HepG2 (cell line): ENCODE measurements around the gene GPR139. TPM values are rescaled to one million over a fixed set of nuclear protein-coding genes. Genes with fewer than 3 reads are reported as not detected.

Source experiments
- KDM5A ChIP-seq: fragments of 200-600 bp; sonication (generic); IDR thresholded peaks from 2 replicates; pipeline ENCODE4 v1.7.0; 2018; ENCODE audit warnings: antibody characterized with exemption, mild to moderate bottlenecking, low read length, borderline replicate concordance
- RAD21 ChIP-seq: fragments of 450-650 bp; formaldehyde crosslinking; IDR thresholded peaks from 2 replicates; pipeline ENCODE4 v1.5.0; 2020; ENCODE audit warnings: mild to moderate bottlenecking
- SCMH1 ChIP-seq: sonication (generic); formaldehyde crosslinking; IDR thresholded peaks from 2 replicates; pipeline ENCODE4 v1.9.0; 2021; ENCODE audit warnings: missing genetic modification reagents, mild to moderate bottlenecking, borderline replicate concordance
- YEATS2 ChIP-seq: sonication (generic); formaldehyde crosslinking; IDR thresholded peaks from 2 replicates; pipeline ENCODE4 v1.4.0; 2020; ENCODE audit warnings: missing genetic modification reagents, borderline replicate concordance
- ZC3H13 ChIP-seq: sonication (generic); formaldehyde crosslinking; IDR thresholded peaks from 2 replicates; pipeline ENCODE4 v1.8.1; 2023; ENCODE audit warnings: mild to moderate bottlenecking, missing genetic modification reagents, moderate library complexity
- ZFP1 ChIP-seq: IDR thresholded peaks from 2 replicates; pipeline ENCODE4 v1.6.1; 2016
- ZFP90 ChIP-seq: sonication (generic); formaldehyde crosslinking; IDR thresholded peaks from 2 replicates; pipeline ENCODE4 v1.8.0; 2022; ENCODE audit warnings: missing genetic modification reagents, mild to moderate bottlenecking, inconsistent platforms, borderline replicate concordance
- ZNF407 ChIP-seq: sonication (generic); formaldehyde crosslinking; IDR thresholded peaks from one replicate; pipeline ENCODE4 v1.5.1; 2020; ENCODE audit warnings: mild to moderate bottlenecking, missing genetic modification reagents; ENCODE audit errors: not compliant biosample characterization
- polyA plus RNA-seq, 8 experiments: library from polyadenylated mRNA; depleted of rRNA in 3 of 8; stranded (reverse) in 7 of 8; unstranded in 1 of 8; fragments of >200 nt; fragmentation: Illumina TruSeq in 4 of 8; extraction: Trizol in 4 of 8; gene quantifications; 2 replicates each; pipeline versions ENCODE4 v1.2.1 to v1.2.3, GENCODE V29; 2011 to 2016; ENCODE audit warnings: low read depth in 4 of 8, missing spikeins in 1 of 8, mixed read lengths in 1 of 8; ENCODE audit not compliant: insufficient read depth in 1 of 8
- total RNA-seq, 5 experiments: library from RNA; depleted of rRNA; stranded (reverse); fragments of >200 nt; fragmentation: Illumina TruSeq; extraction: Trizol; gene quantifications; 2 replicates each; pipeline ENCODE4 v1.2.3, GENCODE V29; 2016; ENCODE audit warnings: low read depth in 1 of 5
- TF ChIP-seq, protein P1 (sequence below): IDR thresholded peaks from 2 replicates; pipeline ENCODE4 v1.6.1; 2018; ENCODE audit warnings: missing genetic modification reagents, mild to moderate bottlenecking, missing compliant biosample characterization
- TF ChIP-seq, protein P2 (sequence below): sonication (generic); formaldehyde crosslinking; IDR thresholded peaks from 2 replicates; pipeline ENCODE4 v1.4.0; 2020; ENCODE audit warnings: missing genetic modification reagents
- TF ChIP-seq, protein P3 (sequence below): IDR thresholded peaks from 2 replicates; pipeline ENCODE4 v1.6.1; 2018; ENCODE audit warnings: missing genetic modification reagents

GPR139 gene
- total and polyA plus RNA-seq, 2 of the 13 experiments (the other 11 are each of a cell fraction or from before 2014, with no cell fraction given), result not detected

DNA sequence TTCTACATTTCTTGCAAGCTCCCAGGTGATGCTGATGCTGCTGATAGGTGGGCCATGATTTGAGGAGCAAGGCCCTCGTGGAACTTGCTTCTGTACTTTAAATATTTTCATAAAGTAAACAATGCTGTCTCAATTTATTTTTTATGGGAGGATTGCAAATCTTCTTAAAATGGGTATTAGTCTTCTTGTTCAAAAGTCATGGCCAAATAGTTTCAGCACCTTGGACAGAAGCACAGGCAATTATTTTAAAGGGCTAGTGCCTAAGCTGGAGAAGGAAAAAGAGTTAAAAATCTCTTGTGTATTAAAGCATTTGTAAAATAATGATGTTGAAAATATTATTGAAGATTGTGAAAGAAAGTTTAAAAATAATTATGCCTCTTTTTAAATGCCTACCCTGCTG, 50.5 kb downstream of the GPR139 start (continued):
- TF ChIP-seq ZNF407 (CRISPR knock-in tag), result no peak
- no peak for TF ChIP-seq SCMH1 (CRISPR knock-in tag)
- TF ChIP-seq KDM5A, result no peak
- TF ChIP-seq, protein P1, sequence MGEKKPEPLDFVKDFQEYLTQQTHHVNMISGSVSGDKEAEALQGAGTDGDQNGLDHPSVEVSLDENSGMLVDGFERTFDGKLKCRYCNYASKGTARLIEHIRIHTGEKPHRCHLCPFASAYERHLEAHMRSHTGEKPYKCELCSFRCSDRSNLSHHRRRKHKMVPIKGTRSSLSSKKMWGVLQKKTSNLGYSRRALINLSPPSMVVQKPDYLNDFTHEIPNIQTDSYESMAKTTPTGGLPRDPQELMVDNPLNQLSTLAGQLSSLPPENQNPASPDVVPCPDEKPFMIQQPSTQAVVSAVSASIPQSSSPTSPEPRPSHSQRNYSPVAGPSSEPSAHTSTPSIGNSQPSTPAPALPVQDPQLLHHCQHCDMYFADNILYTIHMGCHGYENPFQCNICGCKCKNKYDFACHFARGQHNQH (CRISPR knock-in tag), result no peak
- no peak for TF ChIP-seq ZFP1 (CRISPR knock-in tag)
- TF ChIP-seq RAD21 (CRISPR knock-in tag), result no peak
- TF ChIP-seq ZC3H13 (CRISPR knock-in tag), result no peak
- TF ChIP-seq, protein P2, sequence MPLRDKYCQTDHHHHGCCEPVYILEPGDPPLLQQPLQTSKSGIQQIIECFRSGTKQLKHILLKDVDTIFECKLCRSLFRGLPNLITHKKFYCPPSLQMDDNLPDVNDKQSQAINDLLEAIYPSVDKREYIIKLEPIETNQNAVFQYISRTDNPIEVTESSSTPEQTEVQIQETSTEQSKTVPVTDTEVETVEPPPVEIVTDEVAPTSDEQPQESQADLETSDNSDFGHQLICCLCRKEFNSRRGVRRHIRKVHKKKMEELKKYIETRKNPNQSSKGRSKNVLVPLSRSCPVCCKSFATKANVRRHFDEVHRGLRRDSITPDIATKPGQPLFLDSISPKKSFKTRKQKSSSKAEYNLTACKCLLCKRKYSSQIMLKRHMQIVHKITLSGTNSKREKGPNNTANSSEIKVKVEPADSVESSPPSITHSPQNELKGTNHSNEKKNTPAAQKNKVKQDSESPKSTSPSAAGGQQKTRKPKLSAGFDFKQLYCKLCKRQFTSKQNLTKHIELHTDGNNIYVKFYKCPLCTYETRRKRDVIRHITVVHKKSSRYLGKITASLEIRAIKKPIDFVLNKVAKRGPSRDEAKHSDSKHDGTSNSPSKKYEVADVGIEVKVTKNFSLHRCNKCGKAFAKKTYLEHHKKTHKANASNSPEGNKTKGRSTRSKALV (CRISPR knock-in tag), result no peak
- TF ChIP-seq ZFP90 (CRISPR knock-in tag), result no peak
- TF ChIP-seq, protein P3, sequence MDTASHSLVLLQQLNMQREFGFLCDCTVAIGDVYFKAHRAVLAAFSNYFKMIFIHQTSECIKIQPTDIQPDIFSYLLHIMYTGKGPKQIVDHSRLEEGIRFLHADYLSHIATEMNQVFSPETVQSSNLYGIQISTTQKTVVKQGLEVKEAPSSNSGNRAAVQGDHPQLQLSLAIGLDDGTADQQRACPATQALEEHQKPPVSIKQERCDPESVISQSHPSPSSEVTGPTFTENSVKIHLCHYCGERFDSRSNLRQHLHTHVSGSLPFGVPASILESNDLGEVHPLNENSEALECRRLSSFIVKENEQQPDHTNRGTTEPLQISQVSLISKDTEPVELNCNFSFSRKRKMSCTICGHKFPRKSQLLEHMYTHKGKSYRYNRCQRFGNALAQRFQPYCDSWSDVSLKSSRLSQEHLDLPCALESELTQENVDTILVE (CRISPR knock-in tag), result peak; percentile 29; the same call in 1 of the 2 replicates
- no peak for TF ChIP-seq YEATS2 (CRISPR knock-in tag)
